HG02610 (cell line): ENCODE results near the gene ASIC3.
"Not testable (repeated sequence)": the region's sequence is repeated elsewhere in the genome, so short reads cannot be mapped to it uniquely, and the experiment has no call there.

Source experiments
- ATAC-seq: cut with Tn5 transposase; IDR thresholded peaks from one replicate; pipeline ENCODE4 v1.9.1; 2021; ENCODE audit warnings: mild to moderate bottlenecking, moderate library complexity; ENCODE audit not compliant: unreplicated experiment

ASIC3 gene

GRCh38 chr7:151013733-151014497 lies 34.4 kb upstream of the ASIC3 start:
- peak; percentile 43 for ATAC-seq

GRCh38 chr7:151014950-151015349 lies 33.4 kb upstream of the ASIC3 start:
- no peak for ATAC-seq

GRCh38 chr7:151015967-151016366 lies 32.4 kb upstream of the ASIC3 start:
- ATAC-seq: no peak

- no peak for ATAC-seq
These were observed 31.8 kb upstream of the ASIC3 start for GRCh38 chr7:151016505-151016904.

GRCh38 chr7:151016942-151017341 lies 31.4 kb upstream of the ASIC3 start:
- ATAC-seq: no peak

- no peak for ATAC-seq
These were observed 30.9 kb upstream of the ASIC3 start for GRCh38 chr7:151017370-151017952.

- ATAC-seq: peak; percentile 52
These were observed 30.3 kb upstream of the ASIC3 start for GRCh38 chr7:151017953-151018420.

- ATAC-seq: no peak
These were observed 29.8 kb upstream of the ASIC3 start for GRCh38 chr7:151018421-151019129.

- no peak for ATAC-seq
These were observed 29.2 kb upstream of the ASIC3 start for GRCh38 chr7:151019130-151019447.

GRCh38 chr7:151020231-151020630 lies 28.1 kb upstream of the ASIC3 start:
- ATAC-seq: no peak

GRCh38 chr7:151023232-151023631 lies 25.1 kb upstream of the ASIC3 start:
- no peak for ATAC-seq

- no peak for ATAC-seq
These were observed 23.8 kb upstream of the ASIC3 start, which contains the start of gene ATG9B for GRCh38 chr7:151024435-151025056. TSS of gene ATG9B (minus strand) at chr7:151024494. CDS start at chr7:151024423, 71 bp downstream.

- ATAC-seq: no peak
These were observed 22.2 kb upstream of the ASIC3 start for GRCh38 chr7:151025924-151026671.

- ATAC-seq: not testable (repeated sequence)
These were observed 21.3 kb upstream of the ASIC3 start for GRCh38 chr7:151026771-151027727.

- ATAC-seq: peak; percentile 1
These were observed 20.6 kb upstream of the ASIC3 start for GRCh38 chr7:151027728-151028130.

GRCh38 chr7:151028131-151028947 lies 20.0 kb upstream of the ASIC3 start, which contains the start of gene ABCB8:
TSS of gene ABCB8 (plus strand) at chr7:151028450. CDS start at chr7:151028516, 66 bp downstream.
- peak; percentile 98 for ATAC-seq

GRCh38 chr7:151028948-151029501 lies 19.3 kb upstream of the ASIC3 start:
- ATAC-seq: no peak

GRCh38 chr7:151031011-151031410 lies 17.3 kb upstream of the ASIC3 start:
- no peak for ATAC-seq
